BE2C (cell line): ENCODE data around the gene CKS1B.

Source experiments
- DNase-seq: peaks from one replicate; pipeline ENCODE4 v3.0.0-alpha.2; 2020
- H3K27me3 ChIP-seq: fragments of 250-450 bp; sonication (Bioruptor Pico); 2 replicates; pipeline ENCODE4 v1.5.1; 2020; ENCODE audit warnings: mild to moderate bottlenecking
- H3K36me3 ChIP-seq: fragments of 250-450 bp; sonication (Bioruptor Pico); 2 replicates; pipeline ENCODE4 v1.5.1; 2020; ENCODE audit warnings: mild to moderate bottlenecking
- H3K4me1 ChIP-seq: fragments of 250-450 bp; sonication (Bioruptor Pico); 2 replicates; pipeline ENCODE4 v1.5.1; 2020
- H3K4me3 ChIP-seq: 2 replicates; pipeline ENCODE4 v1.5.1; 2011; ENCODE audit warnings: low read depth, low read length
- H3K9me3 ChIP-seq: fragments of 250-450 bp; sonication (Bioruptor Pico); 2 replicates; pipeline ENCODE4 v1.5.1; 2020
- CTCF ChIP-seq: IDR thresholded peaks from 2 replicates; pipeline ENCODE4 v1.5.1; 2012; ENCODE audit warnings: mild to moderate bottlenecking, low read depth, low read length

Gene CKS1B

GRCh38 chr1:155001425-155001674, 26.9 kb downstream of the CKS1B start:
- no peaks in the 10 kb centered on the region for H3K36me3 ChIP-seq
- H3K4me3 ChIP-seq: peak overlapping the region; percentile 72
- no peaks in the 10 kb centered on the region for H3K27me3 ChIP-seq
- DNase-seq: no peak
- peaks cover 10% of the 10 kb centered on the region for H3K4me1 ChIP-seq
- no peak for TF ChIP-seq CTCF
- no peaks in the 10 kb centered on the region for H3K9me3 ChIP-seq

- Histone ChIP-seq H3K9me3 (no peaks in the 10 kb centered on the region), H3K36me3 (no peaks in the 10 kb centered on the region), H3K4me1 (peaks cover 10% of the 10 kb centered on the region), H3K4me3 (peak overlapping the region; percentile 72), H3K27me3 (no peaks in the 10 kb centered on the region)
- TF ChIP-seq CTCF: peak; percentile 58
- peak; percentile 100 for DNase-seq
These were observed 27.4 kb downstream of the CKS1B start for GRCh38 chr1:155001675-155002463.

GRCh38 chr1:155002464-155003226, 28.2 kb downstream of the CKS1B start, which contains the start of gene ZBTB7B:
TSS of gene ZBTB7B (plus strand) at chr1:155002802. CDS start at chr1:155014661, 11,859 bp downstream.
- Histone ChIP-seq H3K4me1 (peaks cover 10% of the 10 kb centered on the region), H3K9me3 (no peaks in the 10 kb centered on the region), H3K36me3 (no peaks in the 10 kb centered on the region), H3K4me3 (peak within 1 kb of the TSS; percentile 91), H3K27me3 (no peaks in the 10 kb centered on the region)
- TF ChIP-seq CTCF: no peak
- no peak for DNase-seq

- peak; percentile 44 for DNase-seq
- Histone ChIP-seq H3K4me1 (peaks cover 10% of the 10 kb centered on the region), H3K27me3 (no peaks in the 10 kb centered on the region), H3K36me3 (no peaks in the 10 kb centered on the region), H3K4me3 (peak overlapping the region; percentile 91), H3K9me3 (no peaks in the 10 kb centered on the region)
- TF ChIP-seq CTCF: no peak
These were observed 28.8 kb downstream of the CKS1B start for GRCh38 chr1:155003227-155003765.

GRCh38 chr1:155003766-155004351, 29.4 kb downstream of the CKS1B start:
- no peak for TF ChIP-seq CTCF
- Histone ChIP-seq H3K27me3 (no peaks in the 10 kb centered on the region), H3K9me3 (no peaks in the 10 kb centered on the region), H3K4me3 (peak overlapping the region; percentile 91), H3K36me3 (no peaks in the 10 kb centered on the region), H3K4me1 (peaks cover 8% of the 10 kb centered on the region)
- no peak for DNase-seq
